ENCODE data around the gene MTREX.

MTREX gene

DNA sequence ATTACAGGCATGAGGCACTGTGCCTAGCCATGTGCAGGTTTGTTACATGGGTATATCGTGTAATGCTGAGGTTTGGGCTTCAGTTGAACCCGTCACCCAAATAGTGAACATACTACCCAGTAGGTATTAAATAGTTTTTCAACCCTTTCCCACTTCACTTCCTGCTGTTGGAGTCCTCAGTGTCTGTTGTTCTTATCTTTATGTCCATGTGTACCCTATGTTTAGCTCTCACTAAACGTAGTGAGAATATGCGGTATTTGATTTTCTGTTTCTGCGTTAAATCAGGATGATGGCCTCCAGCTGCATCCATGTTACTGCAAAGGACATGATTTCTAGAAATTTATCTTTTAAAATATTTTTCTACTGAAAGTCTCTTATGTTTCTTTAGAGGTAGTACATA lies 17.8 kb downstream of the MTREX start:
- DNase-seq = no peak

DNA sequence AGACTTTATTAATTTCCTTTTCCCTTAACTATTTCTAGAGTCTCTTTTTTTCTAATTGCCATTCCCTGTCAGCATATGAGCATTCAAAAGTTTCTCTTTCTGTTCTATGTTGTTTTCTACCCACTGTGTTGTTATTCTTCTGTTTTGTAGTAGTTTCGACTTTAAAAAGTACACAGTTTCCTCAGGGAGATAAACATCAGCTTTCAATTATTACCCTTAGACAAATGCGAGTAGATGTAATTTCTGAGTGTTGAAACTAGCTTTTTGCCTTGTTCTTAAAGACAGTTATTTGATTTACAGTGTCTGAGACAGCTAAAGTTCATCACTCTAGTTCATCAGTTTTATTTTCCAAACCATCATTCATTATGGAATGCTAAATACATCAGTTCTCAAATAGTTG lies 19.5 kb downstream of the MTREX start:
- no peak for DNase-seq

DNA sequence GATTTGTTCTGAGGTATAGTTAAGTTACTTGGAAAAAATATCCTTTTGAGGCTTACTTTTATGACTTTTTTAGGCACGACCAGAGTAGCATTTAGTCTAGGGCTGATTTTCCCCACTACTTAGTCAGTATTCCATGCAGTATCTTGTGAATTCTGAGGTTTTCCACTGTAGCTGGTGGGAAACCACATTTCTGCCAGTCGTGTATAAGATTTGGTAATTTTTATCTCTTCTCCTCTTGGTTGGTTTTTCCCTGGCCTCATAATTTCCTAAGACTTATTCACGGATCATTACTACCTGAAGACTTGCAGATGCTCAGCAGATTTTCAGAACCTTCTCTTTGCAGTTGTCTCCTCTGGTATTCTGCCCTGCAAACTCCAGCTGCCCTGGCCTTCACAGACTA lies 23.5 kb downstream of the MTREX start:
- no peak for DNase-seq

DNA sequence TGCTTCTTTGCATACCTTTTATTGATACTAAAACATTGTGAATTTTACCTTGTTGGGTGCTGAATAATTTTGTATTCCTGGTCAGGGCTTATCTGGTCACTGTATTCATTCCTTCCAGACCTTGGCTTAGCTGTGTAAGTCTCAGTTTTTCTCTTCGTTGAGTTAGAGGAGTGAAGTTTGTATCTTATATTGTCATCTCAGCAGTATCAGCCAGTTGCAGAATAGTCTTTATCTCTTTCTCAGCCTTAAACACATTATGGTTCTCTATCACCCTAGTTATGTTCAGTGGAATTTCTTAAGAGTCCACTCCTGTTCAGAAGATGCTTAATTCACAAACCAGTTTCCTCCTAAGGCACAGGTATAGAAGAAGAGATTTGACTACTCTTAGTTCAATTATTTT lies 25.2 kb downstream of the MTREX start:
- no peak for DNase-seq

DNA sequence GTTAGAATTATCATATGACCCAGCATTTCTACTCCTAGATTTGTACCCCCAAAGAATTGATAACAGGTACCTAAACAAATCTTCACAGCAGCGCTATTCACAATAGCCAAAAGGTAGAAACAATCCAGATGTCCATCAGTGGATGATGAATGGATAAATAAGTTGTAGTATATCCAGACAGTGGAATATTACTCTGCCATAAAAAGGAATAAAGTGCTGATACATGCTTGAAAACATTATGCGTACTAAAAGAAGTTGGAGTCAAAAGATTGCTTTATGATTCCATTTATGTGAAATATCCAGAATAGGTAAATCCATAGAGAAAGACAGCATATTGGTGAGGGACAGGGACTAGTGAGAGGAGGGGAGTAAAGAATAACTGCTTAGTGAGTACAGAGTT lies 26.0 kb downstream of the MTREX start:
- no peak for DNase-seq

DNA sequence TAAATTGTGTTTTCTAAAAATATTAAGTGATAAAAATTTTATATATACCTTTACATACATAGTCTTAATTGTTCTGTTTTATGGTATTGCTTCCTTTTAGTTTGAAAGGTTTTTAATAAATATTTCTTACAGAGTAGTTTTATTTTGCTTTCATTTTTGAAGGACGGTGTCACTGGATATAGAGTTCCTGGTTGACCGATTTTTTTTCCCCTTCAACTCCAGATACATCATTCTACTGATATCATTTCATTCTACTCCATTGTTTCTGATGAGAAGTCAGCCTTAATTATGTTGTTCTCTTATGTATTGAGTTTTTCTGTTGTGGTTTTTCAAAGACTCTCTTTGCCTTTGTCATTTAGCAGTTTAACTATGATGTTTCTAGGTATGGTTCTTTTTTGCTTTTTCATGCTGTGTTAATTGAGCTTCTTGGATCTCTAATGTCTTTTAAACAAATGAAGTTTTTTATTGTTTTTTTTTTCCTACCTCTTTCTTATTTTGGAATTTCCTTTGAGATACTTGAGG lies 30.4 kb downstream of the MTREX start:
- DNase-seq = peak; percentile 14

DNA sequence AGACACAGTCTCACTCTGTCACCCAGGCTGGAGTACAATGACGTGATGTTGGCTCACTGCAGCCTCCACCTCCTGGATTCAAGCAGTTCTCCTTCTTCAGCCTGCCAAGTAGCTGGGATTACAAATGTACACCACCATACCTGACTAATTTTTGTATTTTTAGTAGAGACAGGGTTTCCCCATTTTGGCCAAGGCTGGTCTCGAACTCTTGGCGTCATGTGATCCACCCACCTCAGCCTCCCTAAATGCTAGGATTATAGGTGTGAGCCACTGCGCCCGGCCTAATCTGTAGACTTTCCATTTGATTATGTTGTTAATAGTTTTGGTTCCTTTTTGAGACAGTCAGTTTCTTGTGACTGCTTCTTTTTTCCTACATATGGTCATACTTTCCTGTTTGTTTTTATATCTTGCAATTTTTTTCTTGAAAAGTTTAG lies 31.0 kb downstream of the MTREX start:
- DNase-seq = peak; percentile 13

DNA sequence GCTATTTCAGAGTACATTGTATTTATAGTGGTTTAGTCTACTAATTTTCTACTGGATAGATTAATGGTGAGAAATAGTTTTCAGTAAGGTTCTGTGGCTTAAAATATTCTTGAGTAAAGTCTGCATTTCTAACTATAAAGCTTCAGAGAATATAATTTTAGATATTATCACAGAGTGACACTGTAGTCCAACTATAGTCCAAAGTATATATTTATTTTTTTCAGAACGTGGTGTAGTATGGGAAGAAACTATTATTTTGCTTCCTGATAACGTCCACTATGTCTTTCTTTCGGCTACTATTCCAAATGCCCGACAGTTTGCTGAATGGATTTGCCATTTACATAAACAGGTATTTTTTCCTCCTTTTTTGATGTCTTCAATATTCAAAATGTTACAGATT lies 35.3 kb downstream of the MTREX start:
- no peak for DNase-seq

DNA sequence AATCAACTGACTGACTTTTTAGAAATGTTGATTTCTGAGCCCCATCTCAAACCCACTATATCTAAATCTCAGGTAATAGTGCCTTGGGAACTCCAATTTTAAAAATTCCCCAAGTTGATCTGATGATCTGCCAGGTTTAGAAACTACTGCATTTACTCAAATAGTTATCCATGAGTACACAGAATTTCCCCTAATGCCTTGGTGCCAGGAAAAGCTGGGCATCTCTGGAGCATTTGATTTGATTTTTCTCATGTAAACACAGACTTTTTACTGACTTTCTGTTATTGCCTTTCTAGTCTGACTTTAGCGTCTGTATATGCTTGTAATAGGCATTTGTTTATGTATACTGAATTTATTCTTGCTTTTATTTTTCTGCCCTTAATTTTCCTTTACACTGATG lies 35.8 kb downstream of the MTREX start:
- DNase-seq = no peak

DNA sequence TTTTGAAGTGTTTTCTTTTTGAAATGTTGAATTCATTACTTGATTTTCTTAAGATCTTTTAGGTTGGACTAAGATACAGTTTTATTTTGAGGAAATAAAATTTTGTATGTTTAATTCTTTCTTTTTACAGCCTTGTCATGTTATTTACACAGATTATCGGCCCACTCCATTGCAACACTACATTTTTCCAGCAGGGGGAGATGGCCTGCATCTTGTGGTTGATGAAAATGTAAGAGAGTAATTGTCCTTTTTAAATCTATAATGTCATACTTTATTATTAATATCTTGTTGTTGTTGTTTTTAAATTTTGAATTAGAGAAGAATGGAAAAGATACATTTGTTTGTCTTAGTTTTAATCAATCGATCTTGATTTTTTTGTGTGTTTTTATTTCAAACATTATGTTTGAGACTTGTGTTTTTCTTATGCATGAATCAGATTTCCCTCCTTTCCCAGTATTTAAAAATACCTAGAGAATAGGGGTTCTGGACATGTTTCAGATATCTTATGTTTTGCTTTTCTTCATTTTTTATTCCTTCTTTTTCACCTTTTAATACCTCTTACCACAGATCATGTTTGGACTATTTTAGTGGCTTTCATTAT lies 36.7 kb downstream of the MTREX start:
- peak; percentile 71 for DNase-seq

DNA sequence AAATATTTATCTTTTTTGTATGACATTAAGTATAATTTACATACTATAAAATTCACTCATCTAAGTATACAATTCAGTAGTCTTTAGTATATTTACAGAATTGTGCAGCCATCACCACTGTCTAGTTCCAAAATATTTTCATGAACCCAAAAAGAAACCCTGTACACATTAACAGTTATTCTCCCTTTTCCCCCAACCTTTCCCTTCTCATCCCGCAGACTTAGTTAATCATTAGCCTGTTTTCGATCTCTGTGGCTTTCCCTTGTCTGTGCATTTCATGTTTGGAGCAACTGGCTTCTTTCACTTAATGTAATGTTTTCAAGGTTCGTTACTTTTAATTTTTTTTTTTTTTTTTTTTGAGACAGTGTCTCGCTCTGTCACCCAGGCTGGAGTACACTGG lies 37.5 kb downstream of the MTREX start:
- DNase-seq = no peak

DNA sequence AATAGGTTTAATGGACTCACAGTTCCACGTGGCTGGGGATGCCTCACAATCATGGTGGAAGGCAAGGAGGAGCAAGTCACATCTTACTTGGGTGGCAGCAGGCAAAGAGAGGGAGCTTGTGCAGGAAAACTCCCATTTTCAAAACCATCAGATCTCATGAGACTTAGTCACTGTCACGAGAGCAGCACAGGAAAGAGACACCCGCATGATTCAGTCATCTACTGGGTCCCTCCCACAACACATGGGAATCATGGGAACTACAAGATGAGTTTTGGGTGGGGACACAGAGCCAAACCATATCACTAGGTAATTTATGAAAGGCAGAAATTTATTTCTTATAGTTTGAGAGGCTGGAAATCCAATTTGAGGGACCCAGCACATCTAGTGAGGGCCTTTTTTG lies 40.0 kb downstream of the MTREX start:
- DNase-seq = no peak

DNA sequence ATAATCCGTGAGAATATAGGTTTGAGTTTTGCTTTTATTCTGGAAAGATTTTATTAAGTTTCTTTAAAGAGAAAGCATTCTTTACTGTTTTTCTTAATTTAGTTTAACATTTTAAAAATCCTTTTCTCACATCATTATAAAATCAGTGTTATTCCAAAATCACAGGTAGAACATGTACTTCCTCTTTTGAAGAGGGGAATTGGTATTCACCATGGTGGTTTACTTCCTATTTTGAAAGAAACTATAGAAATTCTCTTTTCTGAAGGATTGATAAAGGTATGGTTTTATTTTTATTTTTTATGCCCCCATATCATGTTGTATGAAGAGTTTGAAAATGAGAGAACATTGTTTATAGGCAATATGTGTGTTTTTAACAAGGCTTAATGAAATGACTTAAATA lies 43.0 kb downstream of the MTREX start:
- DNase-seq = no peak

DNA sequence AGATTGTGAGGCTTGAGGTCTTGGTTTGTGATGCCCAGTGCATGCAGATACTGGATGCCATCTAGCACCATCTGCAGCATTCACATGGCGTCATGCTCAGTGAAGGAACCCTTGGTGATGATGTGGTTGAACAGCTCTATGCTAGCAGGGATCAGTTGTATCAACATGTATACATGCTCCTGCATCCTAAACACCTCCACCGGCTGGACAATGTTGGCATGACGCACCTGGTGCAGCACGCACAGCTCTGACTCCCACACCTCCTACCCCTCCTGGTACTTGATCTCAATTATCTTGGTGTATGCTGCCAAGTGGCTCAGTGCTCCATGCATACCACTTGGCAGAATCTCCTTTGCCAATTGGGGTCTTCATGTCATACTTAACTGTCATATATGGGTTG lies 49.1 kb downstream of the MTREX start:
- no peak for DNase-seq

DNA sequence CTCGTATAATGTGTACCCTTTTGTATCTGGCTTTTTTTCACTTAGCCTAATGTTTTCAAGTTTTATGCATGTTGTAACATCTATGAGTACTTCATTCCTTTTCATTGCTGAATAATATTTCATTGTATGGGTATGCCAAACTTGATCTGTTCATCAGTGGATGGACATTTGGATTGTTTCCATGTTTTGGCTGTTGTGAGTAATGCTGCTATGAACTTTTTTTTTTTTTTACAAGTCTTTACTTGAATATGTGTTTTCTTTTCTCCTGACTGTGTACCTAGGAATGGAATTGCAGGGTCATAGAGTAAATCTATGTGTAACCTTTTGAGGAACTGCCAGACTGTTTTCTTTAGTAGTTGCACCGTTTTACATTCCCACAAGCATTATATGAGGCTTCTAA lies 52.4 kb downstream of the MTREX start:
- DNase-seq = no peak

DNA sequence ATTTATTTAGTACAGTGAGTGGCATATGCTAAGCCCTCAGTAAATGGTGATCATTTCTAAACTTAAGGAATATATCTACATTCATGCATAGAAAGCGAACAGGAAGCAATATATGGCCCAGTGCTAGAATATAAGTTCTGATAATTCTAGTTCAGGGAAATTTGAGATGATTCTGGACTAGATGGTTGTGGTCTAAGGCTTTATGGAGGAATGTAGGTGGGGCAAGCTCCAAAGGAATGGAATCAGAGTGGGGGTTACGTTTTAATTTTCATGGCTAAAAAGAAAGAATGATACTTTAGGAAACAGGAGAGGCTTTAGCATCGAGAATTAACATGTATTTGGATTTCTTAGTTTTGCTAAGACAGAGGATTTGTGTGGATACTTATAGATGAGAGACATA lies 56.1 kb downstream of the MTREX start:
- no peak for DNase-seq

DNA sequence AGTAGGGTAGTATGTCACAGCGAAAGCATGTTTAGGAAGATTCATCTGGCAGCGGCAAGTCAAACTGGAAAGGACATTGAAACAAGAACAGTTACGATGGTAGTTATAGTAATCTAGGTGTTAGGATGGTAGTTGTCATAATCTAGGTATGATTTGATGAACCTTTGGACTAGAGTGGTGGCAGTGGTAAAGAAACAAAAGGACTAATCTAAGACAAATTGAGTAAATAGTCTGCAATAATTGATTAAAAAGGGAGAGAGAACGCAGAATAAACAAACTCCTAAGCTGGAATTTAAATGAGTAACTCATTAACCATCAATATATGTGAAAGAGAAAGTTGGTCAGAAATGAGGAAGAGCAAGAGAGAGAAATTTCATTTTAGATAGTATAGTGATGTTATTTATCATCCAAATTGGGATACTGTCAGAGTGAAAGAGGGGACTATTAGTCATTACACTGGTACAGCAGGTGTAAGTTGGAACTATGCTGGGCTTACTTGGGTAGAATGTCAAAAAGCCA lies 56.8 kb downstream of the MTREX start:
- DNase-seq = no peak

DNA sequence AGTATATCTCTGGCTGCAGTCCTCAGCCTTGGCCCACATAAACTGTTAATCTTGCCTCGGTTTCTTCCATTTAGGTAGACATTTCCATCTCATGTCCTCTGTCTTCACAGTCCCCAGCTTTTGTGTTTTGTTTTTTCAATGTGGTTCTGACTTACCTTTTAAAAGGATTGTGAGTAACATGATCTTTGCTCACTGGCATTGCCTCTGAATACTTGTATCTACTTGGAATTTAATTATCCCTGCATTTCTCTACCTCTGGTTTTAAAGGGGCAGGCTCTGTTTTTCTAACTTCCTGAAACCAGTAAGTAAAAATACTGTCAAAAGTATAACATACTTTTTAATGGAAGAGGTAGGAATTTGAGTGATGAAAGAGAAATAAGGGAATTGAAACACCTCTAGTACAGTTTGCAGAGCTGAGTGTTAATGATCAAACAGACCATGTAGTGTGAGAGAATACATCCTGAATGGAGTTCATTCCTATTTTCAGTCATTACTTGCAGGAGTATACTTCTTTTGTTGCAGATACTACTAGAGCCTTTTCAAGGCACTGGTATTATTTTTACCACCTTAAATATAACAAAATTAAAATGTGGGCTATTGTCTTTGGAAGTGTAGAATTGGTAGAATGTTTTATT lies 62.6 kb downstream of the MTREX start:
- no peak for DNase-seq

DNA sequence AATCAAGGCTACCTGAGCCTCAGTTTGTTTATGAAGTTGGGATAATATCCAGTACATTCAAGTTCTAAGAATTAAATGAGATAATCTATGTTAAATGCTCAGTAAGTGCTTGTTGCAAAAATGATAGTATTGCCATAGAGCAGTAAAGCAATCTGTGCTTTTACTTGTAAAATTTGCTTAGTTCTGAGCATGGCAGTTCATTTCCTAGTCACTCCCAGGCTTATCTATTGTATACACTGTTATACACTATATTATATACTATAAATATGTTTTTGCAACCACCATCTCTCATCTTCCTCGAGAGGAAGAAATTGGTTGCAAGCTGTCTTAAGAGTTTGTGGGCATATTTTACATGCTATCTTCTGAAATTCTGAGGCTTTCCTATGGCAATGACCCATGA lies 63.4 kb downstream of the MTREX start:
- DNase-seq = no peak

DNA sequence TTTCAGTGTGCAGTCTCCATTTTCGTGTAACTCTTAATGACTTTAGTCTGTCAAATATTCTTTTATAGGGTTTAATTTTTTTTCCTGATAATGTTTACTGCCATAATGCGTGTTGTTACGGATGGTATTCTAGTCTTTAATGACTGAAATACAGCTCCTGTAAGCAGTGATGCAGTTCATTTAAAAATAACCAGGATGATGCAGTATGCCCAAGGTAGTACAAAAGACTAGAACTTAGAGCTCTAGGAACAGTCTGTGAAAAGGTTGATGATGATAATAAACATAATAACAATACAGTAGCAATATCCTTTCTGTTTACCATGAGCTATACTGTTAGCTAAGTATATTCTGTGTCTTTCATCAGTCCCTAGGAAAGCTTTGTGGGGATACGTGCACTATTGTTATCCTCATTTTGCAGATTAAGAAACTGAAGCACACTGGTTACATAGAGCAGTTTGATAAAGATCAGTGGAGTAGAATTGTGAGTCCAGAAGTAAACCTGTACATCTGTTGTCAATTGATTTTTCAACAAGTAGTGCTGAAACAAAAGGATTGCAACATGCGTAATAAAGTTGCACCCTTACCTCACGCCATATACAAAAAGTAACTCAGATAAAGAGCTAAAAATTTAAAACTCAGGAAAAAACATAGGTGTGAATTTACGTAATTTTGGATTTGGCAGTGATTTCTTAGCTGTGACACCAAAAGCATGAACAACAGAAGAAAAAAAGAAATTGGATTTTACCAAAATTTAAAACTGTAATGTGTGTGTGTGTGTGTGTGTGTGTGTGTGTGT lies 64.5 kb downstream of the MTREX start:
- DNase-seq = no peak

DNA sequence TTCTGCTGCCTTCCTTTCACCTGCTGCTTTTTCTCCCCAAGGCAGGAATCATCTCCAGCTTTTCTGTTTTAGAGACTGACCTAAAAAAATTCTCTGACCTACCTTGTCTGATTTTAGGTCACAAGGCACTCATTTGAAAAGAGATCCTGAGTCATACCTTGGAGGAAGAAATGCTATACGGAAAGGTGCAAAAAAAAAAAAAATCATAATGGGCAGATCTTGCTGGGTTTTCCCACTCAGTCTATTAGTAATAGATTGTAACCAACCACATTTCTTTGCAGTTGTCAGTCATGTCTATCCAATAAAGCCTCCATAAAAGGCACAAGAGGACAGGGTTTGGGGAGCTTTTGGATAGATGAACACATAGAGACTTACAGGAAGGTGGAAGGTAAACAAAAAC lies 70.0 kb downstream of the MTREX start:
- DNase-seq = no peak

DNA sequence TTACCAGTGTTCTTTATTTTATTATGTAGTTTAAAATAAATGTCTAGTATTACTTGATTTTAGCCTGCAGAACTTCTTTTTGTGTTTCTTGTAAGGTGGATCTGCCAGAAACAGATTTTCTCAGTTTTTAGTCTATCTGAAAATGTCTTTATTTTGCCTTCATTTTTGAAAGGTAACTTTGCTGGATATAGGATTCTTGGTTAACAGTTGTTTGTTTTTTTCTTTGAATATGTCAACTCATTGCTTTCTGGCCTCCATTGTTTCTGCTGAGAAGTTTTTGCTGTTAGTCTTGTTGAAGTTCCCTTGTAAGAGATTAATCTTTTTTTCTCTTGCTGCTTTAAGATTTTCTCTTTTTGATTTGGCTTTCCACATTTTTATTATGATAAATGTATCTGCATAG lies 75.5 kb downstream of the MTREX start:
- DNase-seq = no peak

DNA sequence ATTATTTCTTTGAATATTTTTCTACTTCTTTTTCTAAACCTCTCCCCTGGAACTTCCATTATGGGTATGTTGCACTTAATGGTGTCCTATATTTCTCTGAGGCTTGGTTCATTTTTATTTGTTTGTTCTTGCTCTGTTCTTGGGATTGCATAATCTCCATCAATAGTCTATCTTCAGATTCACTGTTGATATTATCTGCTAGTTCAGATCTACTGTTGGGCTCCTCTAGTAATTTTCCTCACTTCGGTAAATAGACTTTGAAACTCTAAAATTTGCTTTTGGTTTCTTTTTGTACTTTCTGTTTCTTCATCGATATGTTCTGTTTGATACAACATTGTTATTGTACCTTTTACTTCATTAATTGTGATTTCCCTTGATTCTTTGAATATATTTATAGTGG lies 76.3 kb downstream of the MTREX start:
- DNase-seq = no peak

DNA sequence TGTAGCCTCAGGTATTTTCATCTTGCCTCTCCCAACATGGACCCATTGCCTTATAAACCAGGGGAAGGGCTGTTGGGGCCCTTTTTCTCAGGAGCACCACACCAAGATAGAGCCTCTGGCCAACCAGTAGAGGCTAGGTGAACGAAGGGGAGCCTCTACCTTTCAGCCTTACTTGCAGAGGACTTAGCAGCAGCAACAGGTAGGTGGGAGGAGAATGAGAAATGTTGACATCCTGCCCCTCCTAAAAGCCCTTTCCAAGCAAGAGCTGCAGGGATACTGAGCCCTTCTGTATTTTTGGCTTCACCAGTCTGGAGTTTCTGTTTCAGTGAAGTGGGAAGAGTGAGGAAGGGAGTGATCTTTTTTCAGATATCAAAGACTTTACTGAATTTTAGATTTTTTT lies 77.4 kb downstream of the MTREX start:
- no peak for DNase-seq

Data from CD4-positive, alpha-beta T cell treated with Interleukin-10 for 1 hour (primary cell).